Upper lobe of left lung (tissue), 6 donors: Measurements from ENCODE around the gene LRIT2. TPM values are rescaled to one million over a fixed set of nuclear protein-coding genes. Genes with fewer than 3 reads are reported as not detected.

Experiments
- ATAC-seq, 2 donors: fragments of 200-7000 bp; cut with Tn5 transposase; one replicate each; pipeline ENCODE4 v1.9.1; 2022; ENCODE audit warnings: mild to moderate bottlenecking in 2 of 2, moderate library complexity in 2 of 2; ENCODE audit not compliant: low FRiP score in 2 of 2
- DNase-seq, 2 donors: peaks; one replicate each; pipeline ENCODE4 v3.0.0-alpha.2; 2019 to 2020
- H3K27ac ChIP-seq, 4 donors: fragments of 200-600 bp; sonication (generic); one replicate each; pipeline ENCODE4 v1.5.1; 2016 to 2019
- H3K27me3 ChIP-seq, 4 donors: fragments of 200-600 bp; sonication (generic); one replicate each; pipeline ENCODE4 v1.5.1; 2017 to 2019
- H3K36me3 ChIP-seq, 4 donors: fragments of 200-600 bp; sonication (generic); one replicate each; pipeline ENCODE4 v1.5.1; 2016 to 2019
- H3K4me1 ChIP-seq, 4 donors: fragments of 200-600 bp; sonication (generic); one replicate each; pipeline ENCODE4 v1.5.1; 2018 to 2019
- H3K4me3 ChIP-seq, 4 donors: fragments of 200-600 bp; sonication (generic); one replicate each; pipeline ENCODE4 v1.5.1; 2017 to 2019; ENCODE audit warnings: mild to moderate bottlenecking in 2 of 4, moderate library complexity in 1 of 4
- H3K9me3 ChIP-seq, 4 donors: fragments of 200-600 bp; sonication (generic); one replicate each; pipeline ENCODE4 v1.5.1; 2018 to 2019
- EP300 ChIP-seq, 4 donors: sonication (generic); formaldehyde crosslinking; IDR thresholded peaks; one replicate each; pipeline ENCODE4 v1.5.1; 2017; ENCODE audit warnings: antibody characterized with exemption in 4 of 4, control low read depth in 2 of 4
- POLR2A ChIP-seq, 4 donors: fragments of 450-650 bp; IDR thresholded peaks; one replicate each; pipeline ENCODE4 v1.5.1; 2016 to 2017; ENCODE audit warnings: antibody characterized with exemption in 4 of 4, mild to moderate bottlenecking in 2 of 4
- POLR2AphosphoS5 ChIP-seq, 2 donors: sonication (generic); formaldehyde crosslinking; IDR thresholded peaks; one replicate each; pipeline ENCODE4 v1.5.1; 2017; ENCODE audit warnings: antibody characterized with exemption in 2 of 2
- WGBS, 2 donors: methylation state at CpG; one replicate each; pipeline ENCODE4 v1.1.5; 2017 to 2018; 5-methylcytosine and 5-hydroxymethylcytosine counted together
- total RNA-seq, 6 donors: library from RNA; depleted of rRNA in 4 of 6; stranded (reverse); fragments of >200 nt in 4 of 6; gene quantifications; one replicate each; pipeline versions ENCODE4 v1.1.0 to v1.2.1, GENCODE V29; 2016 to 2021
- TF ChIP-seq, protein P1 (sequence below), 6 experiments: fragments of 450-650 bp in 4 of 6; fragments of 200-600 bp in 2 of 6; sonication (generic) in 2 of 6; IDR thresholded peaks; one replicate each; pipeline ENCODE4 v1.5.1; 2016 to 2019; ENCODE audit warnings: antibody characterized with exemption in 6 of 6
- donor health status: DM: no; HTN: no; CAD: no; lungs with moderate emphysema.
- donor health status: DM: no; HTN: yes; CAD: no; lungs with severe emphysema.

LRIT2 gene
- total RNA-seq, 6 donors from 2014 or later, result not detected

DNA sequence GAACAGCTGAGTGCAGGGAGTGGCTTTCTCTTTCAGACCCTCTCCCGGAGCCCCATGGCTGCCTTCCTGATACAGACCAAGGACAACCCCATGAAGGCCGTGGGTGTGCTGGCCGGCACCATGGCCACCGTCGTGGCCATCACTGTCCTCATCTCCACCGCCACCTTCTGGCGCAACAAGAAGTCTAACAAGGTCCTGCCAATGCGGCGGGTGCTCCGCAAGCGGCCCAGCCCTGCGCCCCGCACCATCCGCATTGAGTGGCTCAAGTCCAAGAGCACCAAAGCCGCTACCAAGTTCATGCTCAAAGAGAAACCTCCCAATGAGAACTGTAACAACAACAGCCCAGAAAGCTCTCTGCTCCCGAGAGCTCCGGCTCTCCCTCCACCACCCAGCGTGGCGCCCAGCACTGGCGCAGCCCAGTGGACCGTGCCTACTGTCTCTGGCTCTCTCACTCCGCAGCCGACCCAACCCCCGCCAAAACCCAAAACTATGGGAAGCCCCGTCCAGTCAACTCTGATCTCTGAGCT, 11.2 kb downstream of the LRIT2 start:
- H3K27ac ChIP-seq, result no peak overlapping the region
- WGBS, 2 donors, result 59 to 75% methylated on average over 12 to 25 of the region's 25 CpGs

DNA sequence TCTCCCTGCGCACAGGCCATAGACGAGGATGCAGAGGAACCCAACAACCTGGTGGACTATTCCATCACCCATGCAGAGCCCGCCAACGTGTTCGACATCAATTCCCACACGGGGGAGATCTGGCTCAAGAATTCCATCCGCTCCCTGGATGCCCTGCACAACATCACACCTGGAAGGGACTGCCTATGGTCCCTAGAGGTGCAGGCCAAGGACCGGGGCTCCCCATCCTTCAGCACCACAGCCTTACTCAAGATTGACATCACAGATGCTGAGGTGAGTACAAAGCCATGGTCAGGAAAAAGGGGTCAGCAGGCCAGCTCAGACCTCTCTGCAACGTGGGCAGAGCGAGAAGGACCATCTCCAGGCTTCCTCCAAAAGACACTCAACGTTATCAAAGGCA, 12.3 kb downstream of the LRIT2 start:
- H3K36me3 ChIP-seq, result no peaks in the 10 kb centered on the region
- TF ChIP-seq EP300 (IDR thresholded peaks at IDR 0.05) (no peak), POLR2A (IDR thresholded peaks at IDR 0.05) (no peak), POLR2AphosphoS5 (IDR thresholded peaks at IDR 0.05) (no peak)
- TF ChIP-seq, protein P1, sequence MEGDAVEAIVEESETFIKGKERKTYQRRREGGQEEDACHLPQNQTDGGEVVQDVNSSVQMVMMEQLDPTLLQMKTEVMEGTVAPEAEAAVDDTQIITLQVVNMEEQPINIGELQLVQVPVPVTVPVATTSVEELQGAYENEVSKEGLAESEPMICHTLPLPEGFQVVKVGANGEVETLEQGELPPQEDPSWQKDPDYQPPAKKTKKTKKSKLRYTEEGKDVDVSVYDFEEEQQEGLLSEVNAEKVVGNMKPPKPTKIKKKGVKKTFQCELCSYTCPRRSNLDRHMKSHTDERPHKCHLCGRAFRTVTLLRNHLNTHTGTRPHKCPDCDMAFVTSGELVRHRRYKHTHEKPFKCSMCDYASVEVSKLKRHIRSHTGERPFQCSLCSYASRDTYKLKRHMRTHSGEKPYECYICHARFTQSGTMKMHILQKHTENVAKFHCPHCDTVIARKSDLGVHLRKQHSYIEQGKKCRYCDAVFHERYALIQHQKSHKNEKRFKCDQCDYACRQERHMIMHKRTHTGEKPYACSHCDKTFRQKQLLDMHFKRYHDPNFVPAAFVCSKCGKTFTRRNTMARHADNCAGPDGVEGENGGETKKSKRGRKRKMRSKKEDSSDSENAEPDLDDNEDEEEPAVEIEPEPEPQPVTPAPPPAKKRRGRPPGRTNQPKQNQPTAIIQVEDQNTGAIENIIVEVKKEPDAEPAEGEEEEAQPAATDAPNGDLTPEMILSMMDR (IDR thresholded peaks at IDR 0.05), result no peak
- H3K4me3 ChIP-seq, result no peak overlapping the region
- H3K9me3 ChIP-seq, result no peaks in the 10 kb centered on the region
- 86 to 100% methylated on average over 6 to 11 of the region's 11 CpGs for WGBS, 2 donors
- DNase-seq (no peak), ATAC-seq (no peak)
- no peak overlapping the region for H3K27ac ChIP-seq
- H3K27me3 ChIP-seq, result no peaks in the 10 kb centered on the region
- H3K4me1 ChIP-seq, result no peaks in the 10 kb centered on the region

More for the DNA sequence above, 11.2 kb downstream of the LRIT2 start:
- DNase-seq (peak in 1 of 2 donors; percentile 77), ATAC-seq (no peak)
- Histone ChIP-seq H3K9me3 (no peaks in the 10 kb centered on the region), H3K4me3 (no peak overlapping the region), H3K27me3 (no peaks in the 10 kb centered on the region), H3K36me3 (no peaks in the 10 kb centered on the region), H3K4me1 (no peaks in the 10 kb centered on the region)
- TF ChIP-seq POLR2AphosphoS5 (IDR thresholded peaks at IDR 0.05) (no peak), POLR2A (IDR thresholded peaks at IDR 0.05) (no peak), EP300 (IDR thresholded peaks at IDR 0.05) (no peak)
- TF ChIP-seq, protein P1 (IDR thresholded peaks at IDR 0.05), result no peak

DNA sequence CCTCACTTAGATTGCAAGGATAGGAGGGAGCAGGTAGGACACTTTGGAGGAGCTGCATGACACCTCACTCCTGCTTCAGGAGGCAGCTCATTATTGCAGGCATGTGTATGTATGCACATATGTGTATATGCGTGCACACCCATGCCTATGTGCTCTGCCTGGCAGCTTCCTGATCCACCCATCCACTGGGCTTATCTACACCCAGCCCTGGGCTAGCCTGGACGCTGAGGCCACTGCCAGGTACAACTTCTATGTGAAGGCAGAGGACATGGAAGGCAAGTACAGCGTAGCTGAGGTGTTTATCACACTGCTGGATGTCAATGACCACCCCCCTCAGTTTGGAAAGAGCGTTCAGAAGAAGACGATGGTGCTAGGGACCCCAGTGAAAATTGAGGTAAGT, 13.3 kb downstream of the LRIT2 start:
- no peaks in the 10 kb centered on the region for H3K27me3 ChIP-seq
- 75 to 83% methylated on average over 5 of the region's 5 CpGs for WGBS, 2 donors
- no peaks in the 10 kb centered on the region for H3K36me3 ChIP-seq
- H3K4me3 ChIP-seq, result no peak overlapping the region
- no peak for ATAC-seq
- H3K27ac ChIP-seq, result no peak overlapping the region
- DNase-seq, result no peak
- H3K9me3 ChIP-seq, result no peaks in the 10 kb centered on the region
- TF ChIP-seq, protein P1 (IDR thresholded peaks at IDR 0.05), result no peak
- TF ChIP-seq EP300 (IDR thresholded peaks at IDR 0.05) (no peak), POLR2A (IDR thresholded peaks at IDR 0.05) (no peak), POLR2AphosphoS5 (IDR thresholded peaks at IDR 0.05) (no peak)
- H3K4me1 ChIP-seq, result no peaks in the 10 kb centered on the region

DNA sequence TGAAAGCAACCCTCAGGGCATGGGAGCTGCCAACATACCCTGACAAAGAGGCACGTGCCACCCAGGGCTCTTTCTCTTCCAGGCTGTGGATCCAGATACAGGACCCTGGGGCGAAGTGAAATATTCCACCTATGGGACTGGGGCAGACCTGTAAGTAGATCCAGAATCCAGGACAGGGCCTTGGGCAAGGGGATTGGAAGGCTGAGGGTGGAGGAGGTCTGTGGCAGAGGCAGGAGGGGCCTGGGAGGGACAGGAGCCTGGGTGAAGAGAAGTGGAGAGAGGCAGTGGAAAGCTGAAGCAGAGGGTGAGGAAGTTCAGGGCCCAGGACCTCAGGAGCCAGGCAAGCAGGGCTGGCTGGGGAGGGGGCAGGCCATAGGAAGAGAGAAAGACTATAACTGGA, 13.8 kb downstream of the LRIT2 start:
- 81 to 88% methylated on average over 2 of the region's 2 CpGs for WGBS, 2 donors
- Histone ChIP-seq H3K4me1 (no peaks in the 10 kb centered on the region), H3K36me3 (no peaks in the 10 kb centered on the region), H3K27ac (no peak overlapping the region), H3K4me3 (no peak overlapping the region), H3K27me3 (no peaks in the 10 kb centered on the region), H3K9me3 (no peaks in the 10 kb centered on the region)
- DNase-seq (no peak), ATAC-seq (no peak)
- TF ChIP-seq POLR2A (IDR thresholded peaks at IDR 0.05) (no peak), POLR2AphosphoS5 (IDR thresholded peaks at IDR 0.05) (no peak), EP300 (IDR thresholded peaks at IDR 0.05) (no peak)
- TF ChIP-seq, protein P1 (IDR thresholded peaks at IDR 0.05), result no peak

DNA sequence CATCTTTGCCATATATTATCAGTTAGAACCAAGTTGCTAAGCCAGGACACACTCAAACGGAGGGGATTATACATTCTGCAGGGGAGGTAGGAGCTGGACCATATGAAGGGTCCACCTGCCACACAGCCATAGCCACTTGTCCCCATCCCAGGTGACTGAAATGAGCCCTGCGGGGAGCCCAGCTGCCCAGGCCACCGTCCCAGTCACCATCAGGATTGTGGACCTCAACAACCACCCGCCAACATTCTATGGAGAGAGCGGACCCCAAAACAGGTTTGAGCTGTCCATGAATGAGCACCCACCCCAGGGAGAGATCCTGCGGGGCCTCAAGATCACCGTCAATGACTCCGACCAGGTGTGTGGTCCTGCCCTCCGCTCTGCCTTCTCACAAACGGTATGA, 17.3 kb downstream of the LRIT2 start:
- no peak overlapping the region for H3K4me3 ChIP-seq
- H3K27me3 ChIP-seq, result no peaks in the 10 kb centered on the region
- no peaks in the 10 kb centered on the region for H3K9me3 ChIP-seq
- no peak for ATAC-seq
- H3K36me3 ChIP-seq, result no peaks in the 10 kb centered on the region
- no peak for DNase-seq
- no peaks in the 10 kb centered on the region for H3K4me1 ChIP-seq
- TF ChIP-seq POLR2AphosphoS5 (IDR thresholded peaks at IDR 0.05) (no peak), EP300 (IDR thresholded peaks at IDR 0.05) (no peak), POLR2A (IDR thresholded peaks at IDR 0.05) (no peak)
- TF ChIP-seq, protein P1 (IDR thresholded peaks at IDR 0.05), result no peak
- 84 to 89% methylated on average over 7 to 10 of the region's 10 CpGs for WGBS, 2 donors
- no peak overlapping the region for H3K27ac ChIP-seq
